OCI-LY7 (cell line): ENCODE results near the gene PEX11G. TPM values are rescaled to one million over a fixed set of nuclear protein-coding genes. Genes with fewer than 3 reads are reported as not detected.

ENCODE experiments used
- BruUV-seq: library from RNA; stranded (reverse); fragments of 400-500 nt; replicated peaks from 2 replicates; lab custom pipeline; 2021; lab: Mats Ljungman, UMichigan
- CTCF ChIA-PET: fragments of 300-600 bp; sonication (Branson Sonifier 250); formaldehyde crosslinking; loops from one replicate; lab custom pipeline; 2022; ENCODE audit warnings: antibody characterized with exemption; ENCODE audit not compliant: unreplicated experiment; lab: Charles Lee
- POLR2A ChIA-PET: fragments of 300-600 bp; sonication (Branson Sonifier 250); formaldehyde crosslinking; loops from one replicate; lab custom pipeline; 2022; ENCODE audit warnings: antibody characterized with exemption; lab: Charles Lee
- DNase-seq: peaks from one replicate; pipeline ENCODE4 v3.0.0-alpha.2; 2015; ENCODE audit warnings: low spot score
- H2AFZ ChIP-seq: fragments of 200-600 bp; sonication (generic), shearing (Covaris generic); 2 replicates; pipeline ENCODE4 v1.6.1; 2014; ENCODE audit warnings: mild to moderate bottlenecking, antibody characterized with exemption, low read length, moderate library complexity
- H3K27ac ChIP-seq: fragments of 200-600 bp; sonication (generic); 2 replicates; pipeline ENCODE4 v1.5.1; 2014; ENCODE audit warnings: mixed run types, low read depth, mild to moderate bottlenecking, moderate library complexity, low read length, inconsistent platforms; ENCODE audit not compliant: poor library complexity, severe bottlenecking
- H3K36me3 ChIP-seq: fragments of 200-600 bp; sonication (generic); 2 replicates; pipeline ENCODE4 v1.6.1; 2014; ENCODE audit warnings: mild to moderate bottlenecking, antibody characterized with exemption, low read length, moderate library complexity, mixed read lengths; ENCODE audit not compliant: insufficient read depth
- H3K4me1 ChIP-seq: fragments of 200-600 bp; sonication (generic); 2 replicates; pipeline ENCODE4 v1.5.1; 2014; ENCODE audit warnings: mild to moderate bottlenecking, low read length; ENCODE audit not compliant: insufficient read depth, poor library complexity, severe bottlenecking
- H3K4me2 ChIP-seq: fragments of 200-600 bp; sonication (generic); 2 replicates; pipeline ENCODE4 v1.6.1; 2014; ENCODE audit warnings: mild to moderate bottlenecking, low read length
- H3K4me3 ChIP-seq: fragments of 200-600 bp; sonication (generic); 2 replicates; pipeline ENCODE4 v1.5.1; 2014; ENCODE audit warnings: mild to moderate bottlenecking, low read depth, low read length; ENCODE audit not compliant: poor library complexity, severe bottlenecking
- H3K79me2 ChIP-seq: fragments of 200-600 bp; sonication (generic); 2 replicates; pipeline ENCODE4 v1.6.1; 2016; ENCODE audit warnings: low read depth, mild to moderate bottlenecking, low read length, moderate library complexity, mixed read lengths; ENCODE audit not compliant: insufficient read depth
- H3K9me2 ChIP-seq: fragments of 200-600 bp; sonication (generic); 2 replicates; pipeline ENCODE4 v1.6.1; 2016; ENCODE audit warnings: mild to moderate bottlenecking, low read length, mixed read lengths; ENCODE audit not compliant: insufficient read depth
- H3K9me3 ChIP-seq: fragments of 200-600 bp; sonication (generic); 2 replicates; pipeline ENCODE4 v1.6.1; 2014; ENCODE audit warnings: mild to moderate bottlenecking, mixed run types, low read length, mixed read lengths
- H4K20me1 ChIP-seq: fragments of 200-600 bp; sonication (generic); 2 replicates; pipeline ENCODE4 v1.6.1; 2014; ENCODE audit warnings: mild to moderate bottlenecking, antibody characterized with exemption, low read length, moderate library complexity, mixed read lengths; ENCODE audit not compliant: insufficient read depth
- EZH2phosphoT487 ChIP-seq: fragments of 200-600 bp; sonication (generic); IDR thresholded peaks from 2 replicates; pipeline ENCODE4 v1.6.1; 2018; ENCODE audit warnings: low read depth, borderline replicate concordance, mild to moderate bottlenecking, mixed run types, antibody characterized with exemption, low read length, moderate library complexity, mixed read lengths
- intact Hi-C: fragments of 100-400 bp; cut with micrococcal nuclease; formaldehyde crosslinking; loops from one replicate; pipeline ENCODE4 v1.10.0; 2022; ENCODE audit not compliant: unreplicated experiment
- total RNA-seq, 2 experiments: library from RNA; depleted of rRNA in 1 of 2; stranded (reverse); fragments of >200 nt in 1 of 2; shearing (Covaris generic) in 1 of 2; gene quantifications; 2 replicates each; pipeline ENCODE4 v1.2.3, GENCODE V29; 2014 to 2022
- TF ChIP-seq, protein P1 (sequence below): fragments of 200-600 bp; sonication (generic); conservative IDR thresholded peaks from 2 replicates; pipeline ENCODE4 v1.5.1; 2014; ENCODE audit warnings: mild to moderate bottlenecking, antibody characterized with exemption, low read length, moderate library complexity, mixed read lengths

Gene PEX11G
- total RNA-seq, 2 experiments from 2014 or later = not detected

DNA sequence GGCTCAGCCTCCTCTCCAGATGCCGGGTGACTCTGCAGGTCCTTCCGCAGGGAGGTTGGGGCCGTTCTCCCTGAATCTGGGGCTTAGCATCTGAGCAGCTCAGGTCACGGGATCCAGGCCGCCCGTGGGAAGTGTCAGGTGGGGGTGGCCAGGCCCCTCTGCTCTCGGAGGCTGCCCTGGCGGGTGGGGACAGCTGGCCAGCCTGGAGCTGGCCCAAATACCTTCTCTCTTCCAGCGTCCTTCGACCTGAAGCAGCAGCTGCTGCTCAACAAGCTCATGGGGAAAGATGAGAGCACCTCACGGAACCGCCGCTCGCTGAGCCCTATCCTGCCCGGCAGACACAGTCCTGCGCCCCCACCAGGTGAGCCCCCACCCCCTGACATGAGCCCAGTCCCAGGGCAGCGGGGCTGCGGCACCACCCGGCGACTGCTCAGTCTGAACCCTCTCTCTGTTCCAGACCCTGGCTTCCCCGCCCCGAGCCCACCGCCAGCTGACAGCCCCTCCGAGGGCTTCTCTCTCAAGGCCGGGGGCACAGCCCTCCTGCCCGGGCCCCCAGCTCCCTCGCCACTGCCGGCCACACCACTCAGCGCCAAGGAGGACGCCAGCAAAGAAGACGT, 19.1 kb downstream of the PEX11G start:
- BruUV-seq = no TSS peak
- Histone ChIP-seq H2AFZ (no peak overlapping the region), H3K4me1 (peaks cover 7% of the 10 kb centered on the region), H3K4me2 (no peak overlapping the region), H3K4me3 (no peak overlapping the region), H3K27ac (no peak overlapping the region), H4K20me1 (no peaks in the 10 kb centered on the region), H3K79me2 (no peaks in the 10 kb centered on the region), H3K36me3 (peaks cover 87% of the 10 kb centered on the region), H3K9me3 (no peaks in the 10 kb centered on the region), H3K9me2 (no peaks in the 10 kb centered on the region)
- ChIA-PET POLR2A (no interaction called here), CTCF (no interaction called here)
- no peak for TF ChIP-seq EZH2phosphoT487
- TF ChIP-seq, protein P1, sequence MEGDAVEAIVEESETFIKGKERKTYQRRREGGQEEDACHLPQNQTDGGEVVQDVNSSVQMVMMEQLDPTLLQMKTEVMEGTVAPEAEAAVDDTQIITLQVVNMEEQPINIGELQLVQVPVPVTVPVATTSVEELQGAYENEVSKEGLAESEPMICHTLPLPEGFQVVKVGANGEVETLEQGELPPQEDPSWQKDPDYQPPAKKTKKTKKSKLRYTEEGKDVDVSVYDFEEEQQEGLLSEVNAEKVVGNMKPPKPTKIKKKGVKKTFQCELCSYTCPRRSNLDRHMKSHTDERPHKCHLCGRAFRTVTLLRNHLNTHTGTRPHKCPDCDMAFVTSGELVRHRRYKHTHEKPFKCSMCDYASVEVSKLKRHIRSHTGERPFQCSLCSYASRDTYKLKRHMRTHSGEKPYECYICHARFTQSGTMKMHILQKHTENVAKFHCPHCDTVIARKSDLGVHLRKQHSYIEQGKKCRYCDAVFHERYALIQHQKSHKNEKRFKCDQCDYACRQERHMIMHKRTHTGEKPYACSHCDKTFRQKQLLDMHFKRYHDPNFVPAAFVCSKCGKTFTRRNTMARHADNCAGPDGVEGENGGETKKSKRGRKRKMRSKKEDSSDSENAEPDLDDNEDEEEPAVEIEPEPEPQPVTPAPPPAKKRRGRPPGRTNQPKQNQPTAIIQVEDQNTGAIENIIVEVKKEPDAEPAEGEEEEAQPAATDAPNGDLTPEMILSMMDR = no peak
- no peak for DNase-seq
- intact Hi-C loops = loop anchor here (5.0 kb wide), 1 partner anchor 122 kb away; the partner anchor contains the start of gene ARHGEF18

DNA sequence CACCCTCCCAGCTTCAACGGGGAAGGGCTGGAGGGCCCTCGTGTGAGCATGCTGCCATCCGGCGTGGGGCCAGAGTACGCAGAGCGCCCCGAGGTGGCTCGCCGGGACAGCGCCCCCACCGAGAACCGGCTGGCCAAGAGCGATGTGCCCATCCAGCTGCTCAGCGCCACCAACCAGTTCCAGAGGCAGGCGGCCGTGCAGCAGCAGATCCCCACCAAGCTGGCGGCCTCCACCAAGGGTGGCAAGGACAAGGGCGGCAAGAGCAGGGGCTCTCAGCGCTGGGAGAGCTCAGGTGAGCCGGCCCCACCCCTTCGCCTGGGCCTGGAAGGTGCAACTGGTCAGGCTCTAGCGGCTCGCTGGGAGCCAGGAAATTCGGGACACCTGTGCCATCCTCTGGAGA, 20.0 kb downstream of the PEX11G start:
- no peak overlapping the region for H3K27ac ChIP-seq
- BruUV-seq = no TSS peak
- peaks cover 93% of the 10 kb centered on the region for H3K36me3 ChIP-seq

More for the DNA sequence above, 20.0 kb downstream of the PEX11G start:
- H3K4me2 ChIP-seq = no peak overlapping the region
- no peak for DNase-seq
- TF ChIP-seq, protein P1 = no peak
- TF ChIP-seq EZH2phosphoT487 = no peak
- H2AFZ ChIP-seq = no peak overlapping the region
- no peaks in the 10 kb centered on the region for H3K79me2 ChIP-seq
- ChIA-PET CTCF (no interaction called here), POLR2A (no interaction called here)
- H3K4me3 ChIP-seq = no peak overlapping the region
- H3K9me3 ChIP-seq = no peaks in the 10 kb centered on the region
- H3K4me1 ChIP-seq = peaks cover 7% of the 10 kb centered on the region
- no peaks in the 10 kb centered on the region for H4K20me1 ChIP-seq
- intact Hi-C loops = no loop called here
- no peaks in the 10 kb centered on the region for H3K9me2 ChIP-seq
